Hepatocyte (in vitro differentiated cells): ENCODE data around the gene MCF2L2.
A peak's percentile ranks its signal among the peaks of the same experiment; 100 is the strongest.

Experiments used
- CTCF ChIP-seq: fragments of 200-600 bp; sonication (generic); IDR thresholded peaks from 2 replicates; pipeline ENCODE4 v1.5.1; 2016; ENCODE audit warnings: antibody characterized with exemption, mild to moderate bottlenecking; ENCODE audit not compliant: poor library complexity
- EZH2 ChIP-seq: fragments of 200-600 bp; sonication (generic); IDR thresholded peaks from 2 replicates; pipeline ENCODE4 v1.6.1; 2016; ENCODE audit warnings: antibody characterized with exemption, mild to moderate bottlenecking, borderline replicate concordance
- EZH2phosphoT487 ChIP-seq: fragments of 200-600 bp; sonication (generic); IDR thresholded peaks from one replicate; pipeline ENCODE4 v1.6.1; 2018; ENCODE audit warnings: antibody characterized with exemption, mild to moderate bottlenecking, low read depth, moderate library complexity; ENCODE audit not compliant: unreplicated experiment, severe bottlenecking

- peak; percentile 54 for TF ChIP-seq EZH2
- peak; percentile 44 for TF ChIP-seq CTCF
- TF ChIP-seq EZH2phosphoT487 = no peak
Observed at GRCh38 chr3:183178833-183179549, 249.4 kb downstream of the MCF2L2 start.
